Measurements from ENCODE around the gene PPARA. TPM values are rescaled to one million over a fixed set of nuclear protein-coding genes. Genes with fewer than 3 reads are reported as not detected.

Gene PPARA
- total RNA-seq, 1 donor from 2014 or later: 8.4 TPM

GRCh38 chr22:46244771-46245170, 94.4 kb downstream of the PPARA start:
- H3K4me2 ChIP-seq (ENCODE audit: low read length): no peak overlapping the region
- H3K9me3 ChIP-seq (ENCODE audit: insufficient read depth, low read depth, low read length): no peaks in the 10 kb centered on the region
- DNase-seq (ENCODE audit: low read depth) (no peak), FAIRE-seq (no peak)
- peaks cover 3% of the 10 kb centered on the region for H3K36me3 Mint-ChIP-seq (ENCODE audit: low read depth, unreplicated experiment)
- peaks cover 6% of the 10 kb centered on the region for H4K20me1 ChIP-seq (ENCODE audit: insufficient read depth, low read length)
- H3K27me3 ChIP-seq (ENCODE audit: insufficient read depth, low read length): no peaks in the 10 kb centered on the region
- H3K9me3 Mint-ChIP-seq (ENCODE audit: unreplicated experiment): no peaks in the 10 kb centered on the region
- no peak overlapping the region for H3K4me3 ChIP-seq (ENCODE audit: insufficient read depth, low read depth, low read length)
- H2AFZ ChIP-seq (ENCODE audit: low read depth, low read length): no peak overlapping the region
- H3K4me1 Mint-ChIP-seq (ENCODE audit: low read depth, unreplicated experiment): no peaks in the 10 kb centered on the region
- H3K36me3 ChIP-seq (ENCODE audit: insufficient read depth, low read length): peaks cover 7% of the 10 kb centered on the region
- H3K79me2 ChIP-seq (ENCODE audit: insufficient read depth, low read length): peaks cover 4% of the 10 kb centered on the region
- TF ChIP-seq EZH2 (IDR thresholded peaks at IDR 0.05; ENCODE audit: insufficient read depth, low read length) (no peak), CTCF (IDR thresholded peaks at IDR 0.05; ENCODE audit: insufficient read depth, low read depth, low read length) (no peak)
- H3K4me1 ChIP-seq (ENCODE audit: insufficient read depth, low read length): no peaks in the 10 kb centered on the region
- H3K27me3 Mint-ChIP-seq (ENCODE audit: low read depth, unreplicated experiment): peaks cover under 1% of the 10 kb centered on the region
- no peak overlapping the region for H3K4me3 Mint-ChIP-seq (ENCODE audit: unreplicated experiment)
- no peak overlapping the region for H3K27ac ChIP-seq (ENCODE audit: low read depth, low read length)
- no peak overlapping the region for H3K27ac Mint-ChIP-seq (ENCODE audit: unreplicated experiment)
- no peak overlapping the region for H3K9ac ChIP-seq (ENCODE audit: low read length)

DNA sequence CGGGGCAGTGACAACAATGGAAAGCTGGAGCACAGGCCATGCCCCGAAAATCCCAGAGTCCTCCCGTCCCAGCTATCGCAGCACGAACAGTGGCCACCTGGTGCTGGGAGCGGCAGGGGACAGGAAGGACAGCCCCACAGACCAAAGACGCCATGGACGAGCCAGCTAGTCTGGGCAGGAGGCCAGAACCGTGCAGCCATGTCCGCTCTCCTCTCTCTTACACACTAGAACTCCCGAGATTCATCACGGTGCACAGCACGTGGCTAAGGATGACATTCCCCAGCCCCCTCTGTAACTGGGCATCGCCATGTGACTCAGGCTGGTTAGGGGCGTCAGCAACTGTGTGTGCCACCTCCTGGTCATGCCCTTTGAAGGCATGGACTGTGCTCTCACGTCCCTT, 95.2 kb downstream of the PPARA start:
- Histone ChIP-seq H3K9me3 (ENCODE audit: insufficient read depth, low read depth, low read length) (no peaks in the 10 kb centered on the region), H2AFZ (ENCODE audit: low read depth, low read length) (peak overlapping the region; percentile 18), H3K79me2 (ENCODE audit: insufficient read depth, low read length) (peaks cover 4% of the 10 kb centered on the region), H3K27ac (ENCODE audit: low read depth, low read length) (no peak overlapping the region), H3K27me3 (ENCODE audit: insufficient read depth, low read length) (no peaks in the 10 kb centered on the region), H3K4me1 (ENCODE audit: insufficient read depth, low read length) (peaks cover 3% of the 10 kb centered on the region), H3K4me2 (ENCODE audit: low read length) (no peak overlapping the region), H3K4me3 (ENCODE audit: insufficient read depth, low read depth, low read length) (no peak overlapping the region), H3K36me3 (ENCODE audit: insufficient read depth, low read length) (peaks cover 7% of the 10 kb centered on the region), H3K9ac (ENCODE audit: low read length) (no peak overlapping the region), H4K20me1 (ENCODE audit: insufficient read depth, low read length) (peaks cover 6% of the 10 kb centered on the region)
- no peak overlapping the region for H3K4me3 Mint-ChIP-seq (ENCODE audit: unreplicated experiment)
- H3K36me3 Mint-ChIP-seq (ENCODE audit: low read depth, unreplicated experiment): peaks cover 2% of the 10 kb centered on the region
- H3K27ac Mint-ChIP-seq (ENCODE audit: unreplicated experiment): no peak overlapping the region
- H3K4me1 Mint-ChIP-seq (ENCODE audit: low read depth, unreplicated experiment): no peaks in the 10 kb centered on the region
- H3K27me3 Mint-ChIP-seq (ENCODE audit: low read depth, unreplicated experiment): no peaks in the 10 kb centered on the region
- no peaks in the 10 kb centered on the region for H3K9me3 Mint-ChIP-seq (ENCODE audit: unreplicated experiment)
- TF ChIP-seq CTCF (IDR thresholded peaks at IDR 0.05; ENCODE audit: insufficient read depth, low read depth, low read length) (no peak), EZH2 (IDR thresholded peaks at IDR 0.05; ENCODE audit: insufficient read depth, low read length) (no peak)
- DNase-seq (ENCODE audit: low read depth) (no peak), FAIRE-seq (no peak)

GRCh38 chr22:46246178-46246577, 95.9 kb downstream of the PPARA start:
- no peaks in the 10 kb centered on the region for H3K9me3 Mint-ChIP-seq (ENCODE audit: unreplicated experiment)
- no peak overlapping the region for H3K27ac Mint-ChIP-seq (ENCODE audit: unreplicated experiment)
- Histone ChIP-seq H4K20me1 (ENCODE audit: insufficient read depth, low read length) (peaks cover 6% of the 10 kb centered on the region), H3K4me1 (ENCODE audit: insufficient read depth, low read length) (peaks cover 9% of the 10 kb centered on the region), H2AFZ (ENCODE audit: low read depth, low read length) (no peak overlapping the region), H3K27ac (ENCODE audit: low read depth, low read length) (no peak overlapping the region), H3K79me2 (ENCODE audit: insufficient read depth, low read length) (peaks cover 4% of the 10 kb centered on the region), H3K27me3 (ENCODE audit: insufficient read depth, low read length) (no peaks in the 10 kb centered on the region), H3K4me3 (ENCODE audit: insufficient read depth, low read depth, low read length) (no peak overlapping the region), H3K36me3 (ENCODE audit: insufficient read depth, low read length) (peaks cover 7% of the 10 kb centered on the region), H3K9me3 (ENCODE audit: insufficient read depth, low read depth, low read length) (no peaks in the 10 kb centered on the region), H3K4me2 (ENCODE audit: low read length) (no peak overlapping the region), H3K9ac (ENCODE audit: low read length) (no peak overlapping the region)
- no peak overlapping the region for H3K4me3 Mint-ChIP-seq (ENCODE audit: unreplicated experiment)
- TF ChIP-seq CTCF (IDR thresholded peaks at IDR 0.05; ENCODE audit: insufficient read depth, low read depth, low read length) (no peak), EZH2 (IDR thresholded peaks at IDR 0.05; ENCODE audit: insufficient read depth, low read length) (no peak)
- FAIRE-seq: no peak
- peaks cover 2% of the 10 kb centered on the region for H3K36me3 Mint-ChIP-seq (ENCODE audit: low read depth, unreplicated experiment)
- no peaks in the 10 kb centered on the region for H3K27me3 Mint-ChIP-seq (ENCODE audit: low read depth, unreplicated experiment)
- H3K4me1 Mint-ChIP-seq (ENCODE audit: low read depth, unreplicated experiment): no peaks in the 10 kb centered on the region
- DNase-seq (ENCODE audit: low read depth): no peak

All from astrocyte (in vitro differentiated cells and primary cell).